Measurements from ENCODE around the gene MAP3K8. TPM values are rescaled to one million over a fixed set of nuclear protein-coding genes. Genes with fewer than 3 reads are reported as not detected.

The MAP3K8 gene
- total and polyA plus RNA-seq, 10 of the 15 experiments (the other 5 are each of a cell fraction or from before 2014, with no cell fraction given): 25.5 to 115 (median 40.2) TPM

- Histone ChIP-seq H3K9me3 (replicated peaks; ENCODE audit: control insufficient read depth, insufficient read depth, low read length) (no peaks in the 10 kb centered on the region), H3K4me1 (ENCODE audit: control insufficient read depth, insufficient read depth, low read length) (peaks cover 33% of the 10 kb centered on the region), H3K27ac (ENCODE audit: control insufficient read depth, insufficient read depth) (peak overlapping the region; percentile 91), H3K27me3 (replicated peaks in 1 of 2; ENCODE audit: control insufficient read depth in 2 of 2, insufficient read depth in 2 of 2, low read length in 1 of 2) (no peaks in the 10 kb centered on the region), H4K20me1 (ENCODE audit: control insufficient read depth, insufficient read depth) (no peaks in the 10 kb centered on the region), H3K36me3 (ENCODE audit: control insufficient read depth in 2 of 2, insufficient read depth in 2 of 2, low read length in 1 of 2) (peaks cover 0 to 8% of the 10 kb centered on the region in 2 experiments; a peak in 1 of 4 replicates), H3K4me2 (ENCODE audit: control insufficient read depth, insufficient read depth) (peak overlapping the region; percentile 75), H2AFZ (ENCODE audit: control insufficient read depth, low read depth, low read length) (peak overlapping the region; percentile 51), H3K79me2 (ENCODE audit: control insufficient read depth, insufficient read depth, low read length) (peaks cover 51% of the 10 kb centered on the region), H3K4me3 (peak overlapping the region; percentile 100), H3K9ac (ENCODE audit: control insufficient read depth, insufficient read depth, low read length) (peak overlapping the region; percentile 82)
- 43% methylated on average over 34 of the region's 35 CpGs for WGBS (ENCODE audit: insufficient coverage, insufficient replicate concordance, low lambda C conversion rate, missing lambda C conversion rate)
- ChIA-PET CTCF (interaction anchor here (0.7 to 13.9 kb wide), 7 partner anchors 12 to 98 kb away, joined by 4 to 123 read pairs (median 6); no protein-coding TSS in a partner anchor), RAD21 (ENCODE audit: unreplicated experiment) (interaction anchor here (0.7 to 13.9 kb wide), 10 partner anchors 16 to 418 kb away, joined by 3 to 255 read pairs (median 14); no protein-coding TSS in a partner anchor), SMC1A (ENCODE audit: uncharacterized antibody, unreplicated experiment) (interaction anchor here (0.6 to 16.2 kb wide), 12 partner anchors 12 to 158 kb away, joined by 3 to 284 read pairs (median 3); no protein-coding TSS in a partner anchor), POLR2A (interaction anchor here (0.6 to 11.5 kb wide), 8 partner anchors 10 to 1932 kb away, joined by 3 to 132 read pairs (median 12); no protein-coding TSS in a partner anchor)
- intact Hi-C loops (cut with micrococcal nuclease; ENCODE audit: unreplicated experiment) (loop anchor here (1.0 kb wide), 2 partner anchors 13 to 97 kb away; no protein-coding TSS in a partner anchor), in situ Hi-C loops (cut with MboI) (no loop called here)
- no TSS peak for BruUV-seq (replicated peaks)
- no peak for DNase-seq (ENCODE audit: low read depth, low spot score)
- FAIRE-seq: no peak
- ATAC-seq: peak; percentile 17
- TF ChIP-seq JUND (IDR thresholded peaks at IDR 0.05; ENCODE audit: low read depth, low read length) (no peak), MXI1 (IDR thresholded peaks at IDR 0.05; ENCODE audit: low read depth, low read length) (no peak), SPI1 (IDR thresholded peaks at IDR 0.05; ENCODE audit: borderline replicate concordance, insufficient read depth, low read depth, low read length) (no peak), TCF7 (IDR thresholded peaks at IDR 0.05; ENCODE audit: borderline replicate concordance) (no peak), WRNIP1 (IDR thresholded peaks at IDR 0.05; ENCODE audit: borderline replicate concordance, low read depth, low read length) (no peak), NR2C1 (IDR thresholded peaks at IDR 0.05) (no peak), SMARCA5 (IDR thresholded peaks at IDR 0.05) (peak; percentile 35; the same call in 1 of the 2 replicates), USF2 (IDR thresholded peaks at IDR 0.05; ENCODE audit: borderline replicate concordance, low read depth, low read length) (no peak), CBFB (IDR thresholded peaks at IDR 0.05; ENCODE audit: low read depth) (0 out of 2 replicates have a peak, but pooled peaks have one; percentile 18), TCF3 (IDR thresholded peaks at IDR 0.05; ENCODE audit: borderline replicate concordance, insufficient read depth, low read depth, low read length) (no peak), POLR2AphosphoS2 (IDR thresholded peaks at IDR 0.05; ENCODE audit: low read depth, low read length) (no peak), NFXL1 (IDR thresholded peaks at IDR 0.05; ENCODE audit: borderline replicate concordance) (no peak), ETV6 (conservative IDR thresholded peaks at IDR 0.05 in 1 of 2, IDR thresholded peaks at IDR 0.05 in 1 of 2; ENCODE audit: borderline replicate concordance in 1 of 2, low read depth in 1 of 2) (no peak), IKZF2 (IDR thresholded peaks at IDR 0.05) (peak in 1 of 2 experiments; percentile 14; a peak in 2 of 4 replicates), YY1 (IDR thresholded peaks at IDR 0.05; ENCODE audit: low read depth, low read length) (no peak), ATF3 (IDR thresholded peaks at IDR 0.05; ENCODE audit: borderline replicate concordance, extremely low read depth, low read depth, low read length) (no peak), MAX (IDR thresholded peaks at IDR 0.05; ENCODE audit: low read depth, low read length) (no peak), MTA3 (IDR thresholded peaks at IDR 0.05; ENCODE audit: borderline replicate concordance, low read length) (no peak)
These were observed 1.2 kb upstream of the MAP3K8 start for GRCh38 chr10:30432622-30433305.
